C4-2B (cell line): ENCODE measurements around the gene CRY1.

Experiments
- ZFX ChIP-seq: fragments of 450-650 bp; IDR thresholded peaks from 2 replicates; pipeline ENCODE4 v1.6.1; 2017
- TF ChIP-seq, protein P1 (sequence below): fragments of 450-650 bp; conservative IDR thresholded peaks from 2 replicates; pipeline ENCODE4 v1.5.1; 2017; ENCODE audit warnings: mild to moderate bottlenecking

DNA sequence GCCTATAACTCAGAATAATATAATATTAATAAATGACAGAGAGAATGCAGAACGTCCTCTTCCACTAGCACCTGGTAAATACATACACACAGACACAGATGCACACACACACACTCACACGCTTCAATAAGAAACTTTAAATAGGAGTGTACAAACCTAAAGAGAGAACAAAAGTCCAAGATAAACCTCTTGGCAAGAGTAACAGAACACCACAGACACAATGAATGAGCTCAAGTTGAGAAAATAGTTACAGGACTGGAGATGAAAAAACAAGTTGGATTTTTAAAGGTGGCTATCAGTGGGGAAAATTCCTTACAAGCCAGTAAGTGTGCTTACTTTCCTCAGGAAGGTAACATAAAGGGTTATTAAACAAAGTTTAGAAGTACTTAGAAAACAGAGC is 35.2 kb downstream of the CRY1 start:
- TF ChIP-seq, protein P1, sequence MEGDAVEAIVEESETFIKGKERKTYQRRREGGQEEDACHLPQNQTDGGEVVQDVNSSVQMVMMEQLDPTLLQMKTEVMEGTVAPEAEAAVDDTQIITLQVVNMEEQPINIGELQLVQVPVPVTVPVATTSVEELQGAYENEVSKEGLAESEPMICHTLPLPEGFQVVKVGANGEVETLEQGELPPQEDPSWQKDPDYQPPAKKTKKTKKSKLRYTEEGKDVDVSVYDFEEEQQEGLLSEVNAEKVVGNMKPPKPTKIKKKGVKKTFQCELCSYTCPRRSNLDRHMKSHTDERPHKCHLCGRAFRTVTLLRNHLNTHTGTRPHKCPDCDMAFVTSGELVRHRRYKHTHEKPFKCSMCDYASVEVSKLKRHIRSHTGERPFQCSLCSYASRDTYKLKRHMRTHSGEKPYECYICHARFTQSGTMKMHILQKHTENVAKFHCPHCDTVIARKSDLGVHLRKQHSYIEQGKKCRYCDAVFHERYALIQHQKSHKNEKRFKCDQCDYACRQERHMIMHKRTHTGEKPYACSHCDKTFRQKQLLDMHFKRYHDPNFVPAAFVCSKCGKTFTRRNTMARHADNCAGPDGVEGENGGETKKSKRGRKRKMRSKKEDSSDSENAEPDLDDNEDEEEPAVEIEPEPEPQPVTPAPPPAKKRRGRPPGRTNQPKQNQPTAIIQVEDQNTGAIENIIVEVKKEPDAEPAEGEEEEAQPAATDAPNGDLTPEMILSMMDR = no peak
- no peak for TF ChIP-seq ZFX
